T-helper 2 cell (primary cell): Measurements from ENCODE around the gene RFC1.

ENCODE experiments used
- DNase-seq, 5 experiments: peaks; one replicate each; pipeline versions ENCODE4 v3.0.0 to v3.0.0-alpha.2; 2012 to 2022

RFC1 gene

GRCh38 chr4:39354254-39354552, 12.0 kb downstream of the RFC1 start:
- DNase-seq, result no peak

GRCh38 chr4:39353478-39354253, 12.5 kb downstream of the RFC1 start:
- peak in 2 of 5 experiments; percentile 51 to 93 for DNase-seq

DNA sequence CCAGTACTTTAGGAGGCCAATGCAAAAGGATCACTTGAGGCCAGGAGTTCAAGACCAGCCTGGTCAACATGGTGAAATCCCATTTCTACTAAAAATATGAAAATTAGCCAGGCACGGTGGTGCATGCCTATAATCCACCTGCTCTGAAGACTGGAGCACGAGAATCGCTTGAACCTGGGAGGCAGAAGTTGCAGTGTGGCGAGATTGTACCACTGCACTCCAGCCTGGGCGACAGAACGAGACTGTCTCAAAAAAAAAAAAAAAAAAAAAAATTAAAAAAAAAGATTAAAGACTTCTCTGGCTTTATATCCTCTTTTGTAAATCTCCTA, 13.0 kb downstream of the RFC1 start:
- DNase-seq, result peak in 2 of 5 experiments; percentile 17 to 21

- no peak for DNase-seq
Observed at GRCh38 chr4:39349326-39349725, 16.8 kb downstream of the RFC1 start.

- no peak for DNase-seq
Observed at GRCh38 chr4:39348371-39349315, 17.5 kb downstream of the RFC1 start.

DNA sequence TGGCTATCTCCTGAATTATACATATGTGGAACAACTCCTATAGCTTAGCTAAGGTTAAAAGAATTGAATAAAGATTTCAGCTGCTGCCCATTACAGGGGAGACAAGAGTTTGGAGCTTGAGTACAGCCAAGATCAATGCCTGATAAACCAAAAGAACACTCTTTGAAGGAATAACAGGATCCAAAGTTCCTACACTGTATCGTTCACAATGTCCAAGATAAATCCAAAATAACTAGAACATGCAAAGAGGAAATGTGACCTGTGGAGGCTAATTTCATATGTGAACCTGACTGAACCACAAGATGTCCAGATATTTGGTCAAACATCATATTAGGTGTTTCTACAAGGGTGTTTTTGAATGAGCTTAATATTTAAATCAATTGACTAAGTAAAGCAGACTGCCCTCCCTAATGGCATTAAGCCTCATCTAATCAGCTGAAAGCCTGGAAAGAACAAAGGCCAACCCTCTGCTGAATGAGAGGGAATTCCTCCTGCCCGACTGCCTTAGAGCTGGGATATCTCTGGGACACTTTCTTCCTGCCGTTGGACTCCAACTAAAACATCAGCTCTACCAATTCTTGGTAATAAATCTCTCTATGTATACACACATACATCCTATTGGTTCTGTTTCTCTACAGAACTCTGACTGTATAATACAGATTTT, 19.2 kb downstream of the RFC1 start:
- no peak for DNase-seq

DNA sequence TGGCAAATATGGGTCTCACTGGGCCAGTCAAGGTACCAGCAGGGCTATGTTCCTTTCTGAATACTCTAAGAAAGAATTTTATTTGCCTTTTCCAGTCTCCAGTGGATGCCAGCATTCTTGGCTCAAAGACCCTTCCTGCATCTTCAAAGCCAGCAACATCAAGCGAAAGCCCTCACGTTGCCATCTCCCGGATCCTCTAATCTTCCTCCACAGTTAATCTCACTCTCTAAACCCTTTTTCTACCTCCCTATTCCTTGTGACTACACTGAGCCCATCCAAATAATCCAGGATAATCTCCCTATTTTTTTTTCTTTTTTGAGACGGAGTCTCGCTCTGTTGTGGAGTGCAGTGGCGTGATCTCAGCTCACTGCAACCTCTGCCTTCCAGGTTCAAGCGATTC, 23.4 kb downstream of the RFC1 start:
- DNase-seq, result no peak

GRCh38 chr4:39341075-39341725, 25.0 kb downstream of the RFC1 start:
- no peak for DNase-seq

GRCh38 chr4:39339968-39340367, 26.2 kb downstream of the RFC1 start:
- DNase-seq, result no peak

DNA sequence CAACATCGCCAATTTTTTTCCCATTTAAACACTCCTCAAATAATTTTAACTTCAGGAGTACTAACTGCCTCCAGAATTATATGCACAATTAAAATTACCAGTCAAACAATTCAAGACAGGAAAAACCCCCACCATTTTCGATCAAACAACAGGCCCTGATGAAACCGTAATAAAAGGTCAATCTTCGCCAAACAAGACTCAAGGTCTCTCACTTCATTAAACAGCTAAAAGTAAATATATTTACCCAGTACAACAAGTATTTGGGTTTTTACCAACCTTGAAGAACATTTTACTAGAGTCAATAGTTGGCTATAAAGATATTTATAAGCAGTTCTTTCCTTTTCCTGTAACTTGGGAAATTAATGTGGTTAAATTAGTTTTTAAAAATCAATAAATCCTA, 28.3 kb downstream of the RFC1 start:
- no peak for DNase-seq

DNA sequence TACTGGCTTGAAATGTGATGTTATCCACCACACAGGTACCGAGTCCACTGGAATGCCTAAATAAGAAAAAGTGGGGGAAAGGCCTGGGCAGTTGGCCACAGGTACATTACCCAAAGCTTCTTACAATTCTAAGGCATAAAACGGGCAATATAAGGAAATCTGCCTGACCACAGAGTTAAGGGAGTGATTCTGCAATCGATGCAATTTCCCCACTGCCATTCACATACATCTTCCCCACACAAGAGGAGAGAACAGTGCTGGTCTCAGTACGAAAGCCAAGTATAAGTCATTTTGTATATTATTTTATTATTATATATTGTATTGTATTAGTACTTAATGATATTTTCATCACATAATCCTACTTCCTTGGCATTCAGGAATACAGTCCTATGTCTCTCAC, 30.6 kb downstream of the RFC1 start:
- DNase-seq, result no peak

- DNase-seq, result no peak
Observed at GRCh38 chr4:39331191-39331590, 35.0 kb downstream of the RFC1 start.

DNA sequence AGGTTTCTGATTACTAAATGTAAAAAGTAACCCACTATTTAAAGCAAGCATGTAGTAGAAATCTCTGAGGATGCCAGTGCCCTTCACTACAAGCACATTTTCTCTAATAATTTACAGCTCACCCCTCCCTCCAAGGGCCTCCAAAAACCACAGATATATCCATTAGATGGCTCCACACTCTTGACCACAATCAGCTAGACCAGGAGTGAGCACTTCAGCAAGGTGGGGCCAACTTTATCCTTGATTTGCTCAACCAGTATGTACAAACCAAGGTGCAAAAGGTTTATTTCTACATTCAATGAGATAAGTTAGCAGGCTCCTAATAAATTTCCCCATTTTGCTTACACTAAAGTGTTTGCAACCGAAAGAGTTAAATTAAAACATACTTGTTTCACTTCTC, 35.8 kb downstream of the RFC1 start:
- DNase-seq, result no peak

GRCh38 chr4:39326468-39326977, 39.6 kb downstream of the RFC1 start:
- DNase-seq, result no peak

GRCh38 chr4:39324897-39325613, 41.1 kb downstream of the RFC1 start:
- DNase-seq, result no peak

- no peak for DNase-seq
Observed at GRCh38 chr4:39324446-39324845, 41.7 kb downstream of the RFC1 start.

- no peak for DNase-seq
Observed at GRCh38 chr4:39323821-39324220, 42.3 kb downstream of the RFC1 start.

GRCh38 chr4:39320381-39321115, 45.6 kb downstream of the RFC1 start:
- no peak for DNase-seq

DNA sequence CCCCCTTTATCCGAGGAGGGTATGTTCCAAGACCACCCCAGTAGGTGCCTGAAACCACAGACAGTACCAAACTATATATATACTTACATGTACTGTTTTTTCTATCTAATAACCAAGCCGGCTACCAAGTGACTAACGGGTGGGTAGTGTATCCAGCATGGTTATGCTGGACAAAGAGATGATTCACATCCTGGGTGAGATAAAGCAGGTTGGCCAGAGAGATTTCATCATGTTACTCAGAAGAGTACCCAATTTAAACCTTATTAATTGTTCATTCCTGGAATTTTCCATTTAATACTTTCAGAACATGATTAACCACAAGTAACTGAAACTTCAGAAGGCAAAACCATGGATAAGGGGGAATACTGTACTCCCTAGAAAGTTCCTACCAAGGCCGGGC, 46.5 kb downstream of the RFC1 start:
- DNase-seq, result no peak

- no peak for DNase-seq
Observed at GRCh38 chr4:39312816-39313215, 53.3 kb downstream of the RFC1 start.

DNA sequence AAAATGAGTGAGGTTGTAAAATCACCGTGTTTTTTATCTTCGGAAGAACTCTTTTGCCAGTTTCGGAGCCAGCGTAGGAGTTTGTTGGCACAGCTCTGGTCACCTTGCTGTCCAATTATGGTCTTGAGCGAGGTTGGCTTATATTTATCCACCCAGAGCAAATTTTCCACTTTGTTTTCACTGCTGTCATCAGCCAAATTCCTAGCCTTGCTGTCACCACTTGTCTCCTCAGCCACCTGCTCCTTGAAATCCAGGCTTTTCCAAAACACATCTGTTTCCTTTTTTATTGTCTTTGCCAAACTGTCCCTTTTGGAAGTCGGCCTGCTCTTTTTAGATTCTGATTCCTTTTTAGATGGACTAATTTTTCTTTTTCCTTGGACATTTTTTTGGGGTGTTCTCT, 57.6 kb downstream of the RFC1 start:
- no peak for DNase-seq
